ENCODE results near the gene MMP24. TPM values are rescaled to one million over a fixed set of nuclear protein-coding genes. Genes with fewer than 3 reads are reported as not detected.

The MMP24 gene
- total and polyA plus RNA-seq, 2 experiments from 2014 or later: 2.0 to 27.3 TPM

DNA sequence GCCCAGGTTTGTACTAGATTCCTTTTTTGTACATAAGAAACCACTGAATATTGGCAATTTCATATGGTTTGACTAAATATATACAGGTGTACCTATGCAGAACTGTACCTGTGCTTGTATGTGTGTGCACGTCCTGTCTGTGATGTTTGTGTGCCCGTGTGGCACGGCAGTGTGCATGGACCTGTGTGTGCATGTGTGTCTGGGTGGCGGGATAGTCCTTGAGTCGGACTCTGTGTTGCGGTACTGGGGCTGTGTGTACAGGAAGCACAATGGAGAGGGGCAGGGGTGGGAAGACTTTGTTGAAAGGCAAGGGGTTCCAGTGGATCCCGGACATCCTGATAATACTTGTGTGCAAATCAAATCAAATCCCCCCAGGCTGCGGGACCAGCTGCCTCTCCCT, 69.2 kb downstream of the MMP24 start:
- ATAC-seq (no peak), DNase-seq (ENCODE audit: low spot score) (no peak)
- no peaks in the 10 kb centered on the region for H4K20me1 ChIP-seq (replicated peaks; ENCODE audit: insufficient read depth)
- no peaks in the 10 kb centered on the region for H3K79me2 ChIP-seq (replicated peaks; ENCODE audit: insufficient read depth)
- no peak overlapping the region for H2AFZ ChIP-seq
- no peak overlapping the region for H3K27ac ChIP-seq (ENCODE audit: low read depth)
- H3K27ac Mint-ChIP-seq: no peak overlapping the region
- peaks cover 2% of the 10 kb centered on the region for H3K4me1 Mint-ChIP-seq
- H3K9me2 ChIP-seq (ENCODE audit: insufficient read depth): no peaks in the 10 kb centered on the region
- no peaks in the 10 kb centered on the region for H3K4me1 ChIP-seq (ENCODE audit: insufficient read depth)
- H3K27me3 ChIP-seq (ENCODE audit: insufficient read depth): no peaks in the 10 kb centered on the region
- peaks cover 20% of the 10 kb centered on the region for H3K27me3 Mint-ChIP-seq (ENCODE audit: insufficient read depth, low read depth, poor library complexity)
- no peak overlapping the region for H3K4me3 ChIP-seq
- H3K4me3 Mint-ChIP-seq: no peak overlapping the region
- no peak overlapping the region for H3K4me2 ChIP-seq
- H3F3A ChIP-seq (replicated peaks; ENCODE audit: low read depth): no peaks in the 10 kb centered on the region
- H3K36me3 ChIP-seq (ENCODE audit: insufficient read depth): no peaks in the 10 kb centered on the region
- TF ChIP-seq, protein P1, sequence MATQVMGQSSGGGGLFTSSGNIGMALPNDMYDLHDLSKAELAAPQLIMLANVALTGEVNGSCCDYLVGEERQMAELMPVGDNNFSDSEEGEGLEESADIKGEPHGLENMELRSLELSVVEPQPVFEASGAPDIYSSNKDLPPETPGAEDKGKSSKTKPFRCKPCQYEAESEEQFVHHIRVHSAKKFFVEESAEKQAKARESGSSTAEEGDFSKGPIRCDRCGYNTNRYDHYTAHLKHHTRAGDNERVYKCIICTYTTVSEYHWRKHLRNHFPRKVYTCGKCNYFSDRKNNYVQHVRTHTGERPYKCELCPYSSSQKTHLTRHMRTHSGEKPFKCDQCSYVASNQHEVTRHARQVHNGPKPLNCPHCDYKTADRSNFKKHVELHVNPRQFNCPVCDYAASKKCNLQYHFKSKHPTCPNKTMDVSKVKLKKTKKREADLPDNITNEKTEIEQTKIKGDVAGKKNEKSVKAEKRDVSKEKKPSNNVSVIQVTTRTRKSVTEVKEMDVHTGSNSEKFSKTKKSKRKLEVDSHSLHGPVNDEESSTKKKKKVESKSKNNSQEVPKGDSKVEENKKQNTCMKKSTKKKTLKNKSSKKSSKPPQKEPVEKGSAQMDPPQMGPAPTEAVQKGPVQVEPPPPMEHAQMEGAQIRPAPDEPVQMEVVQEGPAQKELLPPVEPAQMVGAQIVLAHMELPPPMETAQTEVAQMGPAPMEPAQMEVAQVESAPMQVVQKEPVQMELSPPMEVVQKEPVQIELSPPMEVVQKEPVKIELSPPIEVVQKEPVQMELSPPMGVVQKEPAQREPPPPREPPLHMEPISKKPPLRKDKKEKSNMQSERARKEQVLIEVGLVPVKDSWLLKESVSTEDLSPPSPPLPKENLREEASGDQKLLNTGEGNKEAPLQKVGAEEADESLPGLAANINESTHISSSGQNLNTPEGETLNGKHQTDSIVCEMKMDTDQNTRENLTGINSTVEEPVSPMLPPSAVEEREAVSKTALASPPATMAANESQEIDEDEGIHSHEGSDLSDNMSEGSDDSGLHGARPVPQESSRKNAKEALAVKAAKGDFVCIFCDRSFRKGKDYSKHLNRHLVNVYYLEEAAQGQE (IDR thresholded peaks at IDR 0.05; ENCODE audit: unreplicated experiment): no peak
- TF ChIP-seq EZH2 (IDR thresholded peaks at IDR 0.05; ENCODE audit: low read depth, unreplicated experiment) (no peak), ZNF114 (CRISPR knock-in tag; IDR thresholded peaks at IDR 0.05) (no peak), ZNF331 (CRISPR knock-in tag; IDR thresholded peaks at IDR 0.05; ENCODE audit: low read depth) (no peak), POLR2AphosphoS5 (IDR thresholded peaks at IDR 0.05; ENCODE audit: low read depth) (no peak), JUNB (IDR thresholded peaks at IDR 0.05; ENCODE audit: unreplicated experiment) (no peak), CREB1 (CRISPR knock-in tag; IDR thresholded peaks at IDR 0.05; ENCODE audit: low read depth) (no peak), EZH2phosphoT487 (IDR thresholded peaks at IDR 0.05; ENCODE audit: unreplicated experiment) (no peak), STAT1 (IDR thresholded peaks at IDR 0.05; ENCODE audit: unreplicated experiment) (no peak)
- TF ChIP-seq, protein P2, sequence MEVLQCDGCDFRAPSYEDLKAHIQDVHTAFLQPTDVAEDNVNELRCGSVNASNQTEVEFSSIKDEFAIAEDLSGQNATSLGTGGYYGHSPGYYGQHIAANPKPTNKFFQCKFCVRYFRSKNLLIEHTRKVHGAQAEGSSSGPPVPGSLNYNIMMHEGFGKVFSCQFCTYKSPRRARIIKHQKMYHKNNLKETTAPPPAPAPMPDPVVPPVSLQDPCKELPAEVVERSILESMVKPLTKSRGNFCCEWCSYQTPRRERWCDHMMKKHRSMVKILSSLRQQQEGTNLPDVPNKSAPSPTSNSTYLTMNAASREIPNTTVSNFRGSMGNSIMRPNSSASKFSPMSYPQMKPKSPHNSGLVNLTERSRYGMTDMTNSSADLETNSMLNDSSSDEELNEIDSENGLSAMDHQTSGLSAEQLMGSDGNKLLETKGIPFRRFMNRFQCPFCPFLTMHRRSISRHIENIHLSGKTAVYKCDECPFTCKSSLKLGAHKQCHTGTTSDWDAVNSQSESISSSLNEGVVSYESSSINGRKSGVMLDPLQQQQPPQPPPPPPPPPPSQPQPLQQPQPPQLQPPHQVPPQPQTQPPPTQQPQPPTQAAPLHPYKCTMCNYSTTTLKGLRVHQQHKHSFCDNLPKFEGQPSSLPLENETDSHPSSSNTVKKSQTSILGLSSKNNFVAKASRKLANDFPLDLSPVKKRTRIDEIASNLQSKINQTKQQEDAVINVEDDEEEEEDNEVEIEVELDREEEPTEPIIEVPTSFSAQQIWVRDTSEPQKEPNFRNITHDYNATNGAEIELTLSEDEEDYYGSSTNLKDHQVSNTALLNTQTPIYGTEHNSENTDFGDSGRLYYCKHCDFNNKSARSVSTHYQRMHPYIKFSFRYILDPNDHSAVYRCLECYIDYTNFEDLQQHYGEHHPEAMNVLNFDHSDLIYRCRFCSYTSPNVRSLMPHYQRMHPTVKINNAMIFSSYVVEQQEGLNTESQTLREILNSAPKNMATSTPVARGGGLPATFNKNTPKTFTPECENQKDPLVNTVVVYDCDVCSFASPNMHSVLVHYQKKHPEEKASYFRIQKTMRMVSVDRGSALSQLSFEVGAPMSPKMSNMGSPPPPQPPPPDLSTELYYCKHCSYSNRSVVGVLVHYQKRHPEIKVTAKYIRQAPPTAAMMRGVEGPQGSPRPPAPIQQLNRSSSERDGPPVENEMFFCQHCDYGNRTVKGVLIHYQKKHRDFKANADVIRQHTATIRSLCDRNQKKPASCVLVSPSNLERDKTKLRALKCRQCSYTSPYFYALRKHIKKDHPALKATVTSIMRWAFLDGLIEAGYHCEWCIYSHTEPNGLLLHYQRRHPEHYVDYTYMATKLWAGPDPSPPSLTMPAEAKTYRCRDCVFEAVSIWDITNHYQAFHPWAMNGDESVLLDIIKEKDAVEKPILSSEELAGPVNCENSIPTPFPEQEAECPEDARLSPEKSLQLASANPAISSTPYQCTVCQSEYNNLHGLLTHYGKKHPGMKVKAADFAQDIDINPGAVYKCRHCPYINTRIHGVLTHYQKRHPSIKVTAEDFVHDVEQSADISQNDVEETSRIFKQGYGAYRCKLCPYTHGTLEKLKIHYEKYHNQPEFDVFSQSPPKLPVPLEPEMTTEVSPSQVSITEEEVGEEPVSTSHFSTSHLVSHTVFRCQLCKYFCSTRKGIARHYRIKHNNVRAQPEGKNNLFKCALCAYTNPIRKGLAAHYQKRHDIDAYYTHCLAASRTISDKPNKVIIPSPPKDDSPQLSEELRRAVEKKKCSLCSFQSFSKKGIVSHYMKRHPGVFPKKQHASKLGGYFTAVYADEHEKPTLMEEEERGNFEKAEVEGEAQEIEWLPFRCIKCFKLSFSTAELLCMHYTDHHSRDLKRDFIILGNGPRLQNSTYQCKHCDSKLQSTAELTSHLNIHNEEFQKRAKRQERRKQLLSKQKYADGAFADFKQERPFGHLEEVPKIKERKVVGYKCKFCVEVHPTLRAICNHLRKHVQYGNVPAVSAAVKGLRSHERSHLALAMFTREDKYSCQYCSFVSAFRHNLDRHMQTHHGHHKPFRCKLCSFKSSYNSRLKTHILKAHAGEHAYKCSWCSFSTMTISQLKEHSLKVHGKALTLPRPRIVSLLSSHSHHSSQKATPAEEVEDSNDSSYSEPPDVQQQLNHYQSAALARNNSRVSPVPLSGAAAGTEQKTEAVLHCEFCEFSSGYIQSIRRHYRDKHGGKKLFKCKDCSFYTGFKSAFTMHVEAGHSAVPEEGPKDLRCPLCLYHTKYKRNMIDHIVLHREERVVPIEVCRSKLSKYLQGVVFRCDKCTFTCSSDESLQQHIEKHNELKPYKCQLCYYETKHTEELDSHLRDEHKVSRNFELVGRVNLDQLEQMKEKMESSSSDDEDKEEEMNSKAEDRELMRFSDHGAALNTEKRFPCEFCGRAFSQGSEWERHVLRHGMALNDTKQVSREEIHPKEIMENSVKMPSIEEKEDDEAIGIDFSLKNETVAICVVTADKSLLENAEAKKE (CRISPR knock-in tag; IDR thresholded peaks at IDR 0.05): no peak
- TF ChIP-seq, protein P3, sequence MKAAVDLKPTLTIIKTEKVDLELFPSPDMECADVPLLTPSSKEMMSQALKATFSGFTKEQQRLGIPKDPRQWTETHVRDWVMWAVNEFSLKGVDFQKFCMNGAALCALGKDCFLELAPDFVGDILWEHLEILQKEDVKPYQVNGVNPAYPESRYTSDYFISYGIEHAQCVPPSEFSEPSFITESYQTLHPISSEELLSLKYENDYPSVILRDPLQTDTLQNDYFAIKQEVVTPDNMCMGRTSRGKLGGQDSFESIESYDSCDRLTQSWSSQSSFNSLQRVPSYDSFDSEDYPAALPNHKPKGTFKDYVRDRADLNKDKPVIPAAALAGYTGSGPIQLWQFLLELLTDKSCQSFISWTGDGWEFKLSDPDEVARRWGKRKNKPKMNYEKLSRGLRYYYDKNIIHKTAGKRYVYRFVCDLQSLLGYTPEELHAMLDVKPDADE (IDR thresholded peaks at IDR 0.05): no peak
- no peaks in the 10 kb centered on the region for H3K9me3 Mint-ChIP-seq
- no peaks in the 10 kb centered on the region for H3K36me3 Mint-ChIP-seq (ENCODE audit: low read depth)

All from GM23338 (cell line).